Measurements from ENCODE around the gene NCS1. TPM values are rescaled to one million over a fixed set of nuclear protein-coding genes. Genes with fewer than 3 reads are reported as not detected.

NCS1 gene
- total and polyA plus RNA-seq, 2 donors (not counting 1 experiment from before 2014, with no cell fraction given) = 44.9 to 52.0 TPM

- Histone ChIP-seq H2AFZ (ENCODE audit: low read length) (no peak overlapping the region), H3K4me2 (ENCODE audit: extremely low read depth, insufficient read depth, low read length) (no peak overlapping the region), H3K9me3 (ENCODE audit: control insufficient read depth, insufficient read depth, low read depth, low read length) (no peaks in the 10 kb centered on the region), H3K27ac (ENCODE audit: insufficient read depth, low read length) (no peak overlapping the region), H3K4me3 (replicated peaks in 1 of 4; ENCODE audit: control extremely low read depth in 1 of 4, insufficient read depth in 1 of 4, low read depth in 3 of 4, low read length in 4 of 4) (no peak overlapping the region), H3K27me3 (ENCODE audit: control insufficient read depth, insufficient read depth, low read length) (no peaks in the 10 kb centered on the region), H4K20me1 (ENCODE audit: control insufficient read depth, extremely low read depth, insufficient read depth, low read length) (no peaks in the 10 kb centered on the region), H3K9ac (ENCODE audit: insufficient read depth, low read length) (no peak overlapping the region), H3K79me2 (ENCODE audit: control insufficient read depth, insufficient read depth, low read length) (peaks cover 54% of the 10 kb centered on the region), H3K4me1 (ENCODE audit: control insufficient read depth, extremely low read depth, insufficient read depth, low read length) (peaks cover 17% of the 10 kb centered on the region), H3K36me3 (ENCODE audit: control insufficient read depth, insufficient read depth, low read length) (no peaks in the 10 kb centered on the region)
- DNase-seq (ENCODE audit: low read depth in 2 of 2) = no peak
- TF ChIP-seq EZH2 (IDR thresholded peaks at IDR 0.05; ENCODE audit: low read length, missing control alignments) (no peak), CTCF (conservative IDR thresholded peaks at IDR 0.05 in 1 of 2, IDR thresholded peaks at IDR 0.05 in 1 of 2; ENCODE audit: low read depth in 1 of 2, low read length in 2 of 2) (no peak)
Observed at GRCh38 chr9:130196643-130197042, 24.4 kb downstream of the NCS1 start.

- no peaks in the 10 kb centered on the region for H3K36me3 ChIP-seq (ENCODE audit: control insufficient read depth, insufficient read depth, low read length)
- H2AFZ ChIP-seq (ENCODE audit: low read length) = no peak overlapping the region
- H3K27me3 ChIP-seq (ENCODE audit: control insufficient read depth, insufficient read depth, low read length) = no peaks in the 10 kb centered on the region
- no peak overlapping the region for H3K4me2 ChIP-seq (ENCODE audit: extremely low read depth, insufficient read depth, low read length)
- peaks cover 17% of the 10 kb centered on the region for H3K4me1 ChIP-seq (ENCODE audit: control insufficient read depth, extremely low read depth, insufficient read depth, low read length)
- peaks cover 47% of the 10 kb centered on the region for H3K79me2 ChIP-seq (ENCODE audit: control insufficient read depth, insufficient read depth, low read length)
- no peak for TF ChIP-seq EZH2 (IDR thresholded peaks at IDR 0.05; ENCODE audit: low read length, missing control alignments)
- TF ChIP-seq CTCF (conservative IDR thresholded peaks at IDR 0.05 in 1 of 2, IDR thresholded peaks at IDR 0.05 in 1 of 2; ENCODE audit: low read depth in 1 of 2, low read length in 2 of 2) = no peak
- H4K20me1 ChIP-seq (ENCODE audit: control insufficient read depth, extremely low read depth, insufficient read depth, low read length) = no peaks in the 10 kb centered on the region
- no peak overlapping the region for H3K27ac ChIP-seq (ENCODE audit: insufficient read depth, low read length)
- no peak for DNase-seq (ENCODE audit: low read depth in 2 of 2)
- no peaks in the 10 kb centered on the region for H3K9me3 ChIP-seq (ENCODE audit: control insufficient read depth, insufficient read depth, low read depth, low read length)
- H3K4me3 ChIP-seq (replicated peaks in 1 of 4; ENCODE audit: control extremely low read depth in 1 of 4, insufficient read depth in 1 of 4, low read depth in 3 of 4, low read length in 4 of 4) = no peak overlapping the region
- H3K9ac ChIP-seq (ENCODE audit: insufficient read depth, low read length) = no peak overlapping the region
Observed at GRCh38 chr9:130197386-130197785, 25.2 kb downstream of the NCS1 start.

GRCh38 chr9:130197888-130198287 lies 25.7 kb downstream of the NCS1 start:
- H3K36me3 ChIP-seq (ENCODE audit: control insufficient read depth, insufficient read depth, low read length) = no peaks in the 10 kb centered on the region
- DNase-seq (ENCODE audit: low read depth in 2 of 2) = no peak
- no peak overlapping the region for H3K4me3 ChIP-seq (replicated peaks in 1 of 4; ENCODE audit: control extremely low read depth in 1 of 4, insufficient read depth in 1 of 4, low read depth in 3 of 4, low read length in 4 of 4)
- H3K4me2 ChIP-seq (ENCODE audit: extremely low read depth, insufficient read depth, low read length) = no peak overlapping the region
- peaks cover 17% of the 10 kb centered on the region for H3K4me1 ChIP-seq (ENCODE audit: control insufficient read depth, extremely low read depth, insufficient read depth, low read length)
- H3K9me3 ChIP-seq (ENCODE audit: control insufficient read depth, insufficient read depth, low read depth, low read length) = no peaks in the 10 kb centered on the region
- no peak overlapping the region for H3K27ac ChIP-seq (ENCODE audit: insufficient read depth, low read length)
- no peaks in the 10 kb centered on the region for H4K20me1 ChIP-seq (ENCODE audit: control insufficient read depth, extremely low read depth, insufficient read depth, low read length)
- no peaks in the 10 kb centered on the region for H3K27me3 ChIP-seq (ENCODE audit: control insufficient read depth, insufficient read depth, low read length)
- H3K79me2 ChIP-seq (ENCODE audit: control insufficient read depth, insufficient read depth, low read length) = peaks cover 42% of the 10 kb centered on the region
- H3K9ac ChIP-seq (ENCODE audit: insufficient read depth, low read length) = no peak overlapping the region
- no peak for TF ChIP-seq EZH2 (IDR thresholded peaks at IDR 0.05; ENCODE audit: low read length, missing control alignments)
- TF ChIP-seq CTCF (conservative IDR thresholded peaks at IDR 0.05 in 1 of 2, IDR thresholded peaks at IDR 0.05 in 1 of 2; ENCODE audit: low read depth in 1 of 2, low read length in 2 of 2) = no peak
- H2AFZ ChIP-seq (ENCODE audit: low read length) = no peak overlapping the region

Data from fibroblast of lung (primary cell).